Vagina (tissue), 2 donors: ENCODE results near the gene LSG1. TPM values are rescaled to one million over a fixed set of nuclear protein-coding genes. Genes with fewer than 3 reads are reported as not detected.

ENCODE experiments used
- DNase-seq, 2 donors: peaks; one replicate each; pipeline ENCODE4 v3.0.0-alpha.2; 2017; ENCODE audit errors: extremely low spot score in 2 of 2
- H3K27ac ChIP-seq: fragments of 200-600 bp; sonication (generic); one replicate; pipeline ENCODE4 v1.5.1; 2019
- H3K27me3 ChIP-seq: fragments of 200-600 bp; sonication (generic); one replicate; pipeline ENCODE4 v1.5.1; 2019
- H3K36me3 ChIP-seq, 2 donors: fragments of 200-600 bp; sonication (generic); one replicate each; pipeline ENCODE4 v1.5.1; 2017 to 2019
- H3K4me1 ChIP-seq: fragments of 200-600 bp; sonication (generic); one replicate; pipeline ENCODE4 v1.5.1; 2019
- H3K4me3 ChIP-seq, 2 donors: fragments of 200-600 bp; sonication (generic); 1 replicate in 1 of 2; 2 replicates in 1 of 2; pipeline ENCODE4 v1.5.1; 2016 to 2019
- H3K9me3 ChIP-seq: fragments of 200-600 bp; sonication (generic); one replicate; pipeline ENCODE4 v1.5.1; 2019
- CTCF ChIP-seq, 3 experiments: fragments of 450-650 bp in 2 of 3; fragments of 200-600 bp in 1 of 3; sonication (generic) in 1 of 3; IDR thresholded peaks; one replicate each; pipeline ENCODE4 v1.5.1; 2017 to 2019; ENCODE audit warnings: antibody characterized with exemption in 3 of 3, mild to moderate bottlenecking in 2 of 3, moderate library complexity in 2 of 3
- POLR2A ChIP-seq, 2 donors: fragments of 450-650 bp; IDR thresholded peaks; one replicate each; pipeline ENCODE4 v1.6.1; 2017; ENCODE audit warnings: antibody characterized with exemption in 2 of 2, mild to moderate bottlenecking in 2 of 2, moderate library complexity in 2 of 2
- POLR2AphosphoS5 ChIP-seq, 2 donors: sonication (generic); formaldehyde crosslinking; IDR thresholded peaks; one replicate each; pipeline ENCODE4 v1.9.0; 2017; ENCODE audit warnings: antibody characterized with exemption in 2 of 2, mild to moderate bottlenecking in 2 of 2, low read depth in 1 of 2; ENCODE audit not compliant: insufficient read depth in 1 of 2
- intact Hi-C: fragments of 100-400 bp; cut with DNase I; formaldehyde crosslinking; loops from one replicate; pipeline ENCODE4 v1.15.1; 2023
- total RNA-seq: library from RNA; depleted of rRNA; stranded (reverse); fragments of >200 nt; gene quantifications from one replicate; pipeline ENCODE4 v1.2.3, GENCODE V29; 2016

LSG1 gene
- total RNA-seq, 1 donor from 2014 or later = 40.3 TPM

GRCh38 chr3:194672876-194673275, 885 bp upstream of the LSG1 start:
- TF ChIP-seq POLR2AphosphoS5 (IDR thresholded peaks at IDR 0.05; ENCODE audit: insufficient read depth in 1 of 2, low read depth in 1 of 2) (no peak), CTCF (IDR thresholded peaks at IDR 0.05) (no peak), POLR2A (IDR thresholded peaks at IDR 0.05) (no peak)
- Histone ChIP-seq H3K4me1 (peaks cover 20% of the 10 kb centered on the region), H3K9me3 (no peaks in the 10 kb centered on the region), H3K36me3 (peaks cover 0 to 17% of the 10 kb centered on the region in 2 donors), H3K4me3 (peak overlapping the region; percentile 70 to 77), H3K27me3 (no peaks in the 10 kb centered on the region), H3K27ac (peak overlapping the region; percentile 76)
- intact Hi-C loops = loop anchor here (10.0 kb wide), 1 partner anchor 852 kb away; no protein-coding TSS in a partner anchor
- peak in 1 of 2 donors; percentile 82 for DNase-seq

GRCh38 chr3:194671511-194671899, 486 bp downstream of the LSG1 start:
- Histone ChIP-seq H3K4me3 (peak overlapping the region; percentile 70 to 77), H3K4me1 (peaks cover 20% of the 10 kb centered on the region), H3K27ac (peak overlapping the region; percentile 76), H3K9me3 (no peaks in the 10 kb centered on the region), H3K27me3 (no peaks in the 10 kb centered on the region), H3K36me3 (peaks cover 0 to 17% of the 10 kb centered on the region in 2 donors)
- no peak for DNase-seq
- no peak for TF ChIP-seq POLR2A (IDR thresholded peaks at IDR 0.05)
- no peak for TF ChIP-seq POLR2AphosphoS5 (IDR thresholded peaks at IDR 0.05; ENCODE audit: insufficient read depth in 1 of 2, low read depth in 1 of 2)
- no peak for TF ChIP-seq CTCF (IDR thresholded peaks at IDR 0.05)
- intact Hi-C loops = loop anchor here (10.0 kb wide), 1 partner anchor 853 kb away; no protein-coding TSS in a partner anchor

GRCh38 chr3:194667363-194667762, 4.6 kb downstream of the LSG1 start:
- intact Hi-C loops = no loop called here
- no peak overlapping the region for H3K4me3 ChIP-seq
- no peak for TF ChIP-seq POLR2A (IDR thresholded peaks at IDR 0.05)
- H3K27me3 ChIP-seq = no peaks in the 10 kb centered on the region
- H3K27ac ChIP-seq = no peak overlapping the region
- no peaks in the 10 kb centered on the region for H3K9me3 ChIP-seq
- H3K4me1 ChIP-seq = peaks cover 20% of the 10 kb centered on the region
- DNase-seq = no peak
- peaks cover 0 to 48% of the 10 kb centered on the region in 2 donors for H3K36me3 ChIP-seq

GRCh38 chr3:194664857-194665256, 7.1 kb downstream of the LSG1 start:
- no peak overlapping the region for H3K27ac ChIP-seq
- H3K4me3 ChIP-seq = no peak overlapping the region
- no peaks in the 10 kb centered on the region for H3K9me3 ChIP-seq
- H3K36me3 ChIP-seq = peaks cover 0 to 73% of the 10 kb centered on the region in 2 donors
- DNase-seq = no peak
- no peaks in the 10 kb centered on the region for H3K27me3 ChIP-seq
- peaks cover under 1% of the 10 kb centered on the region for H3K4me1 ChIP-seq
- TF ChIP-seq CTCF (IDR thresholded peaks at IDR 0.05) = no peak
- TF ChIP-seq POLR2A (IDR thresholded peaks at IDR 0.05) = no peak
- TF ChIP-seq POLR2AphosphoS5 (IDR thresholded peaks at IDR 0.05; ENCODE audit: insufficient read depth in 1 of 2, low read depth in 1 of 2) = no peak
- intact Hi-C loops = no loop called here

GRCh38 chr3:194661946-194662345, 10.0 kb downstream of the LSG1 start:
- Histone ChIP-seq H3K36me3 (peaks cover 0 to 83% of the 10 kb centered on the region in 2 donors), H3K9me3 (no peaks in the 10 kb centered on the region), H3K4me1 (no peaks in the 10 kb centered on the region), H3K4me3 (no peak overlapping the region), H3K27me3 (no peaks in the 10 kb centered on the region), H3K27ac (no peak overlapping the region)
- TF ChIP-seq POLR2AphosphoS5 (IDR thresholded peaks at IDR 0.05; ENCODE audit: insufficient read depth in 1 of 2, low read depth in 1 of 2) (no peak), POLR2A (IDR thresholded peaks at IDR 0.05) (no peak), CTCF (IDR thresholded peaks at IDR 0.05) (no peak)
- no peak for DNase-seq
- intact Hi-C loops = no loop called here
